ENCODE results near the gene RESP18.

GRCh38 chr2:219331560-219332213, 857 bp downstream of the RESP18 start:
- no peak for TF ChIP-seq POLR2A (IDR thresholded peaks at IDR 0.05; ENCODE audit: low read depth, low read length)
- no peak for TF ChIP-seq TAF1 (IDR thresholded peaks at IDR 0.05; ENCODE audit: borderline replicate concordance, low read depth, low read length)
